A673 (cell line): ENCODE data around the gene ELOVL6.

Experiments
- CTCF ChIP-seq: fragments of 300-800, 200-600 bp; sonication (generic); conservative IDR thresholded peaks from 2 replicates; pipeline ENCODE4 v1.5.1; 2017; ENCODE audit warnings: low read depth, mild to moderate bottlenecking, antibody characterized with exemption, low read length, moderate library complexity, mixed read lengths
- EZH2 ChIP-seq: fragments of 200-600 bp; sonication (generic); IDR thresholded peaks from 2 replicates; pipeline ENCODE4 v1.6.1; 2017; ENCODE audit warnings: borderline replicate concordance, low read depth, mild to moderate bottlenecking, mixed read lengths, antibody characterized with exemption, low read length; ENCODE audit not compliant: poor library complexity, severe bottlenecking

GRCh38 chr4:110207233-110207632 is 8.8 kb upstream of the ELOVL6 start:
- TF ChIP-seq CTCF: no peak
- TF ChIP-seq EZH2: no peak
